GM19468 (cell line): ENCODE results near the gene TEF.
A peak's percentile ranks its signal among the peaks of the same experiment; 100 is the strongest.
"Not testable (repeated sequence)": the region's sequence is repeated elsewhere in the genome, so short reads cannot be mapped to it uniquely, and the experiment has no call there.

ENCODE experiments used
- ATAC-seq: cut with Tn5 transposase; IDR thresholded peaks from one replicate; pipeline ENCODE4 v1.9.1; 2021; ENCODE audit warnings: mild to moderate bottlenecking, moderate library complexity, moderate number of reproducible peaks; ENCODE audit not compliant: unreplicated experiment; ENCODE audit errors: extremely low read depth

The TEF gene

GRCh38 chr22:41411021-41411851, 29.5 kb downstream of the TEF start:
- ATAC-seq, result no peak

DNA sequence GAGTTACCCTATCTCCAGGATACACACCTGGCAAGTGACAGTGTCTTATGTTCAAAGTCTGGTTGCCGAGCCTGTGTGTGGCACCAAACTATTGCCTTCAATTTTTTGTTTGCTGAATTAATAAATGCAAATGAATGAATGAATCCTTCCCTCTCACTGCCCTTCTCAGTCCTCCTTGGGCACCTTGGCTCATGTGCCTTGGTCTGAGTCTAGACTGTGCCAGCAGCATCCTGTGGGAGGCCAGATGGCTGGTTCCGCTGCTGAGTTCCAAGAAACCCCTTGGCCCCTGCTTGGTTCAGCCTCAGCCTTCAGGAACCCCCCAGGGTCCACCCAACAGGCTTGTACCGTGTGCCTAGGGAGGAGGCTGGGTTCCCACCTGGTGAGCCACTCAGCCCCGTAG, 33.8 kb downstream of the TEF start:
- no peak for ATAC-seq

GRCh38 chr22:41417622-41418390, 36.1 kb downstream of the TEF start:
- no peak for ATAC-seq

- no peak for ATAC-seq
Observed at GRCh38 chr22:41418717-41419116, 37.0 kb downstream of the TEF start.

- ATAC-seq, result no peak
Observed at GRCh38 chr22:41425660-41426365, 44.1 kb downstream of the TEF start.

- no peak for ATAC-seq
Observed at GRCh38 chr22:41429232-41429950, 47.6 kb downstream of the TEF start.

- ATAC-seq, result no peak
Observed at GRCh38 chr22:41429951-41430332, 48.2 kb downstream of the TEF start.

DNA sequence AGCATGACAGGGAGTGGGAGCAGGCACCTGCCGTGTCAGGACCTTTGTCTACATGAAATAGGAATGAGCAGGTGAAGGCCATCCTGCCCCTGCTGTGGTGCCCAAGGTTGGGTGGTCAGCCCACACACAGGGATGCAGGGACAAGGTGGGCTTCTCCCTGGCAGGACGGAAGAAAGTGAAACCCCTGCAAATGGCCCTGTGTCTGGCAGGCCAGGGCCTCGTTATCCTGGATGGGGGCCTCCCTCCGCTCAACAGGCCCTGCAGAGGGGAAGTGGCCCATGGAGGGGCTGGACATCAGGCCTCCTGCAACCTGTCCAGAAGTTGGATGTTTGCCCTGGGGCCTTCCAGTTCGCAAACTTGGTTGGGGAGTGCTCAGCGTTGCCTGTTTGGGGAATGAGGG, 49.9 kb downstream of the TEF start:
- ATAC-seq, result no peak

- ATAC-seq, result not testable (repeated sequence)
Observed at GRCh38 chr22:41433480-41433879, 51.7 kb downstream of the TEF start.

GRCh38 chr22:41434361-41435003, 52.7 kb downstream of the TEF start:
- ATAC-seq, result not testable (repeated sequence)

- ATAC-seq, result no peak
Observed at GRCh38 chr22:41435560-41435959, 53.8 kb downstream of the TEF start.

DNA sequence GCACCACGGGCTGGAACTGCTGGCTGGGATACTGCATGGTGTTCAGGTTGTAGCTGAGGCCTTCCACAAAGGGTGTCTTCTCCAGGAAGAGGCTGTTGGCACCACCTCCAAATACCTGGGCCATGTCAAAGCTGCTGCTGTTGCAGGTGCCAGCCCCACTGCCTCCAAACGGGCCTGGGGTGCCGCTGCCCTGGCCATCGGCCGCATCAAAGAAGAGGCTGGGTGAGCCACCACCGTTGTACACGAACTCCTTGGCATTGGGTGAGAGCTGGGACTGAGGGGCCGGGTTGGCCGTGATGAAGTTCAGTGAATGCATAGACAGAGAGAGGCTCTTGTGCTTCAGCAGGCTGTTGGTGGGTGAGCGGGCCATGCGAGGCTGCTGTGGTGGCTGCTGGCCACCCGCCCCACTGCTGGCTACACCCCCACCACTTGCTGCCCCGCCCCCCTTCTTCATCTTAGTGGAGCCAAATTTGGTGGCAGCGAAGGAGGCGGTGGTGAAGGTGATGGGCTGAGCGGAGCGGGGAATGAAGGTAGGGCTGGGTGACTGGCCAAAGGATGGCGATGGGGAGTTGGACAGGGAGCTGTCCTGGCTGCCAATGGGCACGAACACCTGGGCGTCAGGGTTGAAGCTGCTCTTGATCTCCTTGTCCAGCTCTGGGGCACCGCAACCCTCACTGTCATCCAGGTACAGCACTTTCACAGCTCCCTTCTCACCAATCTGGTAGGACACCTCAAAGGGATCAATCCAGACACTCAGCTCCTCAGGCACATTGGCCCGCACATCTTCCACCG, 54.8 kb downstream of the TEF start:
- ATAC-seq, result no peak

DNA sequence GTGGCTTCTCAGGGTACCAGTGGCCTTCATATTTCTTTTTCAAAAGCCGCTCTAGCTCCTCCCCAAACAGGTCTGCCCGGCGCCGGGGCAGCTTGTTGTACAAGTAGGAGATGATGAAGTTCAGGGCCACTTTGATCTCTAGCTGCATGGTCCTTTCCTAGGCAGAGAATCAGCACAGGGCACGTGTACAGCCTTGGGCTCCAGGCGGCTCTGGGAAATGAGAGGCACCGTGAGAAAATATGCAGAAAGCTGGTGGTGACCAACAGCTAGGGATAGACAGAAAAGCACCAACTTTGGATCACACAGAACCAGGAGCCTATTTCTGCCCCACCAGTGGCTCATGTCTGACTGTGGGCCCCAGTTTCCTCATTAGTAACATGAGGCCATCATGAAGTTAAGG, 55.5 kb downstream of the TEF start:
- no peak for ATAC-seq

DNA sequence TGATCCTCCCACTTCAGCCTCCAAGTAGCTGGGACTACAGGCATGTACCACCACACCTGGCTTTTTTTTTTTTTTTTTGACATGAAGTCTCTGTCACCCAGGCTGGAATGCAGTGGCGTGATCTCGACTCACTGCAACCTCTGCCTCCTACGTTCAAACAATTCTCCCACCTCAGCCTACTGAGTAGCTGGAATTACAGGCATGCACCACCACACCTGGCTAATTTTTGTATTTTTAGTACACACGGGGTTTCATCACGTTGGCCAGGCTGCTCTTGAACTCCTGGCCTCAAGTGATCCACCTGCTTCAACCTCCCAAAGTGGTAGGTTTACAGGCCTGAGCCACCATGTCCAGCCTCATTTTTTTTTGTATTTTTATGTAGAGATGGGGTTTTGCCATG, 58.8 kb downstream of the TEF start:
- not testable (repeated sequence) for ATAC-seq

GRCh38 chr22:41442240-41442792, 60.6 kb downstream of the TEF start:
- ATAC-seq, result no peak

DNA sequence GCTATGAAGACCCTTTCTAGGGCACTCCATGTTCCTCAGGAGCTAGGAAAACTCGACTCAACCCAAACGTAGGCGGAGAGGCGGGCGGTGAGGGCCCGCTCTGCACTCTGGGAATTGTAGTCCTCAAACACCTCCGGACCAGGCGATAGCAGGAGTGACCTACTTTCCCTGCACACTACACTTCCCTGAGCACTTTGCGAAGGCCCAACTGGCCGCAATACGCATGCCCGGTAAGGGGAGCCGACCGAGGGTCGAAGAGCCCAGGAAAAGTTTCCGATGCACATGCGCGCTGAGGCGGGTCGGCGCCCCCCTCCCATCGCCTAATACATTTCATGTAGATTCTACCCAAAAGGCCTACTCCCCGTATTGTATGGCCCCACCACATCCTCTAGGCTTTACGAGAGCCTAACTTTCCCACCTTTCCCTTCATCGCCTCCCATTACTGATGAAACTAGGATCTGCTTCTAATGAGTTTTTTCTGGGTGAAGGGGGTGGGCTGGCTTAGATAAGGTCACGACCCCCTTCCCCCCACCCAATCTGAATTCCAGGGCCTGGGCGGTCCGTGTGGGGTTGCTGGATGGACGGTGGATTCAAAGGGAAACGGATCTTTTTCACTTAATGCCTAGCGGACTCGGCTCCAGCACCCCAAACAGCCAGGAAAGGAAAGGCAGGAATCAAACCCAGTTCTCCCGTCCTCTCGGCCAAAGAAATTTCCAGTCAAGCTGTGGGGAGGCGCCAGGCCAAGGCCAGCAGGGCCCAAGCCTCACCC, 62.8 kb downstream of the TEF start:
- ATAC-seq, result peak; percentile 50

GRCh38 chr22:41445129-41446056, 63.7 kb downstream of the TEF start:
- no peak for ATAC-seq
